Right lung (tissue), 10 donors: Measurements from ENCODE around the gene TERT. TPM values are rescaled to one million over a fixed set of nuclear protein-coding genes. Genes with fewer than 3 reads are reported as not detected.
"Not testable (repeated sequence)": the region's sequence is repeated elsewhere in the genome, so short reads cannot be mapped to it uniquely, and the experiment has no call there.

ENCODE experiments used
- DNase-seq, 2 donors: peaks; one replicate each; pipeline ENCODE4 v3.0.0-alpha.2; 2013
- long read RNA-seq, 8 donors: transcript quantifications; one replicate each; lab custom pipeline, GENCODE V29; 2026
- polyA plus RNA-seq, 5 donors: library from polyadenylated mRNA; unstranded; fragments of 120-200 nt; gene quantifications; one replicate each; pipeline versions ENCODE4 v1.2.1 to v1.2.3, GENCODE V29; 2013; ENCODE audit warnings: inconsistent platforms in 1 of 5, low replicate concordance in 1 of 5; ENCODE audit not compliant: insufficient read length in 5 of 5, insufficient read depth in 1 of 5

TERT gene
- under 1 TPM; 0.13 to 0.48 (median 0.31) TPM for polyA plus RNA-seq
- long read RNA-seq, donor 1, result 0 reads
- long read RNA-seq, donor 2, result 0 reads
- long read RNA-seq, donor 3, result 0 reads
- long read RNA-seq, donor 4, result 0 reads
- long read RNA-seq, donor 5, result 0 reads
- long read RNA-seq, donor 6, result 0 reads
- long read RNA-seq, donor 7, result 0 reads
- long read RNA-seq, donor 8, result 0 reads

GRCh38 chr5:1294835-1295649 lies at the start of gene TERT:
Gene TERT, minus strand, starts transcription at chr5:1295068. Its CDS starts 79 bp downstream, at chr5:1294989.
- no peak for DNase-seq

GRCh38 chr5:1343931-1344901 lies 49.3 kb upstream of the TERT start:
- no peak for DNase-seq

- peak in 1 of 2 donors; percentile 17 for DNase-seq
Measured at GRCh38 chr5:1343315-1343751, 48.5 kb upstream of the TERT start.

- DNase-seq, result not testable (repeated sequence)
Measured at GRCh38 chr5:1342711-1343110, 47.8 kb upstream of the TERT start.

GRCh38 chr5:1342268-1342667 lies 47.4 kb upstream of the TERT start:
- no peak for DNase-seq

- DNase-seq, result no peak
Measured at GRCh38 chr5:1341863-1342262, 47.0 kb upstream of the TERT start.

GRCh38 chr5:1339818-1340210 lies 44.9 kb upstream of the TERT start:
- DNase-seq, result not testable (repeated sequence)

- not testable (repeated sequence) for DNase-seq
Measured at GRCh38 chr5:1339139-1339817, 44.4 kb upstream of the TERT start.

GRCh38 chr5:1338506-1339070 lies 43.7 kb upstream of the TERT start:
- no peak for DNase-seq

- DNase-seq, result no peak
Measured at GRCh38 chr5:1338196-1338490, 43.3 kb upstream of the TERT start.

- DNase-seq, result no peak
Measured at GRCh38 chr5:1337489-1338195, 42.8 kb upstream of the TERT start.

GRCh38 chr5:1336749-1337488 lies 42.1 kb upstream of the TERT start:
- DNase-seq, result no peak

- DNase-seq, result no peak
Measured at GRCh38 chr5:1336106-1336561, 41.3 kb upstream of the TERT start.

GRCh38 chr5:1335540-1336095 lies 40.8 kb upstream of the TERT start:
- no peak for DNase-seq

- no peak for DNase-seq
Measured at GRCh38 chr5:1334831-1335539, 40.1 kb upstream of the TERT start.

GRCh38 chr5:1333986-1334385 lies 39.1 kb upstream of the TERT start:
- no peak for DNase-seq

GRCh38 chr5:1333286-1333685 lies 38.4 kb upstream of the TERT start:
- not testable (repeated sequence) for DNase-seq

GRCh38 chr5:1332461-1333001 lies 37.7 kb upstream of the TERT start:
- no peak for DNase-seq
